ENCODE measurements around the gene SYT7.

The SYT7 gene

DNA sequence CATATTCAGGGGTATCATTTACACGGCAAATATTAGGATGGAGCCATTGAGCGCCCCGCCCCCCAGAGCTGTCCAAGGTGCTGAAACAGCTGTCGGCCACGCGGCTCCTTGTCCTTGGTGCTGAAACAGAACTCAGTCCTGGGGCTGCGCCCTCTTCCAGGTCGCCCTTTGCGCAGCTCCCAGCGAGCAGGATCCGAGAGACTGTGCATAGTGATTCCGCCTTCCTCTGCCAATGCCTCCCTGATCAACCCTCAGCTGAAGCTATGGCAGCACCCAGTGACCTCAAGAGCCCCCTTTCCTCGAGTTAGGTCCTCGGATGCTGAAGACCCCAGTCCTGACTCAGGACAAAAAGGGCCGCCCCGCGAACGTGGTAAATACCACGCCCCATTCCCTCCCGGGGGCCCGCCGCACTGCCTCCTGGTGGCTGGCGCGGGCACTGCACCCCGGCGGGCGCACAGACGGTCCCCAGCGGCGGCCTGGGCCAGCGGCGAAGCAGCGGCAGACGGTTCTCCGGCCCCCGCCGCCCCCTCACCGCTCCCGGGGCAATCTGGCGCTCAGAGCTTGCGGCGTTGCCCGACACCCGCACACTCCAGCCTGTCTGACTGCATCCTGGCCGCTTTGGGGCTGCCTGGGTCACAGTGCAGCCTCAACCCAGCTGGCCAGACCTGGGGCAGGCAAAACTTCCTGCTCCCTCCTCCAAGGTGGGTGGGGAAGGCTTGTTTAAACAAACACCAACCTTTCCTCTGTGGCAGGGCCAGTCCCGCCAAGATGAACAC is 13.4 kb downstream of the SYT7 start (continued):
- TF ChIP-seq ZNF10 (tag by site-specific recombination; IDR thresholded peaks at IDR 0.05) (no peak), ZNF350 (tag by site-specific recombination; IDR thresholded peaks at IDR 0.05) (no peak), ZNF837 (tag by site-specific recombination; IDR thresholded peaks at IDR 0.05) (no peak), ZNF121 (tag by site-specific recombination; IDR thresholded peaks at IDR 0.05) (no peak), ZNF521 (tag by site-specific recombination; IDR thresholded peaks at IDR 0.05) (no peak), ZNF132 (tag by site-specific recombination; IDR thresholded peaks at IDR 0.05; ENCODE audit: borderline replicate concordance) (no peak), ZNF2 (tag by site-specific recombination; IDR thresholded peaks at IDR 0.05) (peak; percentile 77), SP7 (tag by site-specific recombination; IDR thresholded peaks at IDR 0.05) (peak; percentile 70), ZFP69B (tag by site-specific recombination; IDR thresholded peaks at IDR 0.05) (peak; percentile 60; the same call in 1 of the 2 replicates), KLF16 (tag by site-specific recombination; IDR thresholded peaks at IDR 0.05) (peak; percentile 94), ZNF785 (tag by site-specific recombination; IDR thresholded peaks at IDR 0.05) (0 out of 2 replicates have a peak, but pooled peaks have one; percentile 50), GLIS2 (tag by site-specific recombination; IDR thresholded peaks at IDR 0.05) (peak; percentile 45; the same call in 1 of the 2 replicates), REPIN1 (tag by site-specific recombination; IDR thresholded peaks at IDR 0.05; ENCODE audit: low read depth) (no peak), ZNF416 (tag by site-specific recombination; IDR thresholded peaks at IDR 0.05) (no peak), ZNF24 (tag by site-specific recombination; IDR thresholded peaks at IDR 0.05) (peak; percentile 75; the same call in 1 of the 2 replicates), SP2 (tag by site-specific recombination; IDR thresholded peaks at IDR 0.05) (peak; percentile 32), KLF9 (tag by site-specific recombination; IDR thresholded peaks at IDR 0.05; ENCODE audit: low read depth) (peak; percentile 92), ZNF660 (tag by site-specific recombination; IDR thresholded peaks at IDR 0.05) (peak; percentile 20; the same call in 1 of the 2 replicates), OSR2 (tag by site-specific recombination; IDR thresholded peaks at IDR 0.05) (no peak), ZNF140 (tag by site-specific recombination; IDR thresholded peaks at IDR 0.05) (no peak), KLF10 (tag by site-specific recombination; IDR thresholded peaks at IDR 0.05) (peak; percentile 81; the same call in 1 of the 2 replicates), ZNF529 (tag by site-specific recombination; IDR thresholded peaks at IDR 0.05; ENCODE audit: insufficient replicate concordance) (no peak), ZNF654 (tag by site-specific recombination; IDR thresholded peaks at IDR 0.05; ENCODE audit: low read depth) (no peak), TCF7L2 (IDR thresholded peaks at IDR 0.05; ENCODE audit: borderline replicate concordance, low read depth, low read length) (no peak), ZNF133 (tag by site-specific recombination; IDR thresholded peaks at IDR 0.05) (no peak)
- TF ChIP-seq, protein P1, sequence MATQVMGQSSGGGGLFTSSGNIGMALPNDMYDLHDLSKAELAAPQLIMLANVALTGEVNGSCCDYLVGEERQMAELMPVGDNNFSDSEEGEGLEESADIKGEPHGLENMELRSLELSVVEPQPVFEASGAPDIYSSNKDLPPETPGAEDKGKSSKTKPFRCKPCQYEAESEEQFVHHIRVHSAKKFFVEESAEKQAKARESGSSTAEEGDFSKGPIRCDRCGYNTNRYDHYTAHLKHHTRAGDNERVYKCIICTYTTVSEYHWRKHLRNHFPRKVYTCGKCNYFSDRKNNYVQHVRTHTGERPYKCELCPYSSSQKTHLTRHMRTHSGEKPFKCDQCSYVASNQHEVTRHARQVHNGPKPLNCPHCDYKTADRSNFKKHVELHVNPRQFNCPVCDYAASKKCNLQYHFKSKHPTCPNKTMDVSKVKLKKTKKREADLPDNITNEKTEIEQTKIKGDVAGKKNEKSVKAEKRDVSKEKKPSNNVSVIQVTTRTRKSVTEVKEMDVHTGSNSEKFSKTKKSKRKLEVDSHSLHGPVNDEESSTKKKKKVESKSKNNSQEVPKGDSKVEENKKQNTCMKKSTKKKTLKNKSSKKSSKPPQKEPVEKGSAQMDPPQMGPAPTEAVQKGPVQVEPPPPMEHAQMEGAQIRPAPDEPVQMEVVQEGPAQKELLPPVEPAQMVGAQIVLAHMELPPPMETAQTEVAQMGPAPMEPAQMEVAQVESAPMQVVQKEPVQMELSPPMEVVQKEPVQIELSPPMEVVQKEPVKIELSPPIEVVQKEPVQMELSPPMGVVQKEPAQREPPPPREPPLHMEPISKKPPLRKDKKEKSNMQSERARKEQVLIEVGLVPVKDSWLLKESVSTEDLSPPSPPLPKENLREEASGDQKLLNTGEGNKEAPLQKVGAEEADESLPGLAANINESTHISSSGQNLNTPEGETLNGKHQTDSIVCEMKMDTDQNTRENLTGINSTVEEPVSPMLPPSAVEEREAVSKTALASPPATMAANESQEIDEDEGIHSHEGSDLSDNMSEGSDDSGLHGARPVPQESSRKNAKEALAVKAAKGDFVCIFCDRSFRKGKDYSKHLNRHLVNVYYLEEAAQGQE (tag by site-specific recombination; IDR thresholded peaks at IDR 0.05), result peak; percentile 100
- TF ChIP-seq, protein P2, sequence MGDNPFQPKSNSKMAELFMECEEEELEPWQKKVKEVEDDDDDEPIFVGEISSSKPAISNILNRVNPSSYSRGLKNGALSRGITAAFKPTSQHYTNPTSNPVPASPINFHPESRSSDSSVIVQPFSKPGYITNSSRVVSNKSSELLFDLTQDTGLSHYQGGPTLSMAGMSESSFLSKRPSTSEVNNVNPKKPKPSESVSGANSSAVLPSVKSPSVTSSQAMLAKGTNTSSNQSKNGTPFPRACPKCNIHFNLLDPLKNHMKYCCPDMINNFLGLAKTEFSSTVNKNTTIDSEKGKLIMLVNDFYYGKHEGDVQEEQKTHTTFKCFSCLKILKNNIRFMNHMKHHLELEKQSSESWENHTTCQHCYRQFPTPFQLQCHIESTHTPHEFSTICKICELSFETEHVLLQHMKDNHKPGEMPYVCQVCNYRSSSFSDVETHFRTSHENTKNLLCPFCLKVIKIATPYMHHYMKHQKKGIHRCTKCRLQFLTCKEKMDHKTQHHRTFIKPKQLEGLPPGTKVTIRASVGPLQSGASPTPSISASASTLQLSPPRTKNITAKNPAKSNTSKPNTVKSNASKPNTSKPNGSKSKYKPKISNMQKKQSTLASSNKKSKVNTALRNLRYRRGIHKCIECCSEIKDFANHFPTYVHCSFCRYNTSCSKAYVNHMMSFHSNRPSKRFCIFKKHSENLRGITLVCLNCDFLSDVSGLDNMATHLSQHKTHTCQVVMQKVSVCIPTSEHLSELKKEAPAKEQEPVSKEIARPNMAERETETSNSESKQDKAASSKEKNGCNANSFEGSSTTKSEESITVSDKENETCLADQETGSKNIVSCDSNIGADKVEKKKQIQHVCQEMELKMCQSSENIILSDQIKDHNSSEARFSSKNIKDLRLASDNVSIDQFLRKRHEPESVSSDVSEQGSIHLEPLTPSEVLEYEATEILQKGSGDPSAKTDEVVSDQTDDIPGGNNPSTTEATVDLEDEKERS (tag by site-specific recombination; IDR thresholded peaks at IDR 0.05), result no peak
- TF ChIP-seq, protein P3, sequence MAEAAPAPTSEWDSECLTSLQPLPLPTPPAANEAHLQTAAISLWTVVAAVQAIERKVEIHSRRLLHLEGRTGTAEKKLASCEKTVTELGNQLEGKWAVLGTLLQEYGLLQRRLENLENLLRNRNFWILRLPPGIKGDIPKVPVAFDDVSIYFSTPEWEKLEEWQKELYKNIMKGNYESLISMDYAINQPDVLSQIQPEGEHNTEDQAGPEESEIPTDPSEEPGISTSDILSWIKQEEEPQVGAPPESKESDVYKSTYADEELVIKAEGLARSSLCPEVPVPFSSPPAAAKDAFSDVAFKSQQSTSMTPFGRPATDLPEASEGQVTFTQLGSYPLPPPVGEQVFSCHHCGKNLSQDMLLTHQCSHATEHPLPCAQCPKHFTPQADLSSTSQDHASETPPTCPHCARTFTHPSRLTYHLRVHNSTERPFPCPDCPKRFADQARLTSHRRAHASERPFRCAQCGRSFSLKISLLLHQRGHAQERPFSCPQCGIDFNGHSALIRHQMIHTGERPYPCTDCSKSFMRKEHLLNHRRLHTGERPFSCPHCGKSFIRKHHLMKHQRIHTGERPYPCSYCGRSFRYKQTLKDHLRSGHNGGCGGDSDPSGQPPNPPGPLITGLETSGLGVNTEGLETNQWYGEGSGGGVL (tag by site-specific recombination; IDR thresholded peaks at IDR 0.05), result 0 out of 2 replicates have a peak, but pooled peaks have one; percentile 14
- TF ChIP-seq, protein P4, sequence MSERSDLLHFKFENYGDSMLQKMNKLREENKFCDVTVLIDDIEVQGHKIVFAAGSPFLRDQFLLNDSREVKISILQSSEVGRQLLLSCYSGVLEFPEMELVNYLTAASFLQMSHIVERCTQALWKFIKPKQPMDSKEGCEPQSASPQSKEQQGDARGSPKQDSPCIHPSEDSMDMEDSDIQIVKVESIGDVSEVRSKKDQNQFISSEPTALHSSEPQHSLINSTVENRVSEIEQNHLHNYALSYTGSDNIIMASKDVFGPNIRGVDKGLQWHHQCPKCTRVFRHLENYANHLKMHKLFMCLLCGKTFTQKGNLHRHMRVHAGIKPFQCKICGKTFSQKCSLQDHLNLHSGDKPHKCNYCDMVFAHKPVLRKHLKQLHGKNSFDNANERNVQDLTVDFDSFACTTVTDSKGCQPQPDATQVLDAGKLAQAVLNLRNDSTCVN (tag by site-specific recombination; optimal IDR thresholded peaks at IDR 0.05), result peak; percentile 78
- TF ChIP-seq, protein P5, sequence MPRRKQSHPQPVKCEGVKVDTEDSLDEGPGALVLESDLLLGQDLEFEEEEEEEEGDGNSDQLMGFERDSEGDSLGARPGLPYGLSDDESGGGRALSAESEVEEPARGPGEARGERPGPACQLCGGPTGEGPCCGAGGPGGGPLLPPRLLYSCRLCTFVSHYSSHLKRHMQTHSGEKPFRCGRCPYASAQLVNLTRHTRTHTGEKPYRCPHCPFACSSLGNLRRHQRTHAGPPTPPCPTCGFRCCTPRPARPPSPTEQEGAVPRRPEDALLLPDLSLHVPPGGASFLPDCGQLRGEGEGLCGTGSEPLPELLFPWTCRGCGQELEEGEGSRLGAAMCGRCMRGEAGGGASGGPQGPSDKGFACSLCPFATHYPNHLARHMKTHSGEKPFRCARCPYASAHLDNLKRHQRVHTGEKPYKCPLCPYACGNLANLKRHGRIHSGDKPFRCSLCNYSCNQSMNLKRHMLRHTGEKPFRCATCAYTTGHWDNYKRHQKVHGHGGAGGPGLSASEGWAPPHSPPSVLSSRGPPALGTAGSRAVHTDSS (tag by site-specific recombination; IDR thresholded peaks at IDR 0.05), result no peak
